ENCODE measurements around the gene KMT5C. TPM values are rescaled to one million over a fixed set of nuclear protein-coding genes. Genes with fewer than 3 reads are reported as not detected.

KMT5C gene
- total and polyA plus RNA-seq, 8 donors = 4.3 to 27.4 (median 8.9) TPM

DNA sequence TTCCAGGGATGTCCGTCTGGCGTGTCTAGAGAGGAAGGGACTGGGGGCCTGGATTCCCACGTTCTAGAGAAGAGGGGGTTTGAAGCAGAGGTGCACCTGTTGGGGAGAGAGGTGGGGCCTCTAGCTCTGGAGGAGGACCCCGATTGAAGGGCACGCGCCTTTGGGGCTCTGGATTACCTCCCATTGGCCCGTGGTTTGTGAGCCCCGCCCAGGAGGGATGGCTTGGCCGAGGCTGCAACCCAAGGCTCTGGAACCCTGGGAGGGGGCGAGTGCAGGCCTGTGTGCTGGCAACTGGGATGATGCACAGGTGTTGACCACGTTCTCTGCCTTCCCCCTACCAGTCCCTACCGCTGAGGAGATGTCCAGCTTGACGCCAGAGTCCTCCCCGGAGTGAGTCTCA is 34.7 kb upstream of the KMT5C start:
- ATAC-seq = no peak
- Histone ChIP-seq H3K27me3 (no peaks in the 10 kb centered on the region), H3K4me3 (no peak overlapping the region), H3K9me3 (no peaks in the 10 kb centered on the region), H3K27ac (no peak overlapping the region), H3K36me3 (no peaks in the 10 kb centered on the region), H3K4me1 (no peaks in the 10 kb centered on the region)
- no peak for FAIRE-seq
- intact Hi-C loops (cut with DNase I) = loop anchor here in 1 of 3 donors (10.0 kb wide), 1 partner anchor 70 kb away; the partner anchor contains the start of genes IL11 and TMEM190
- 65 to 77% methylated on average over 14 of the region's 14 CpGs for WGBS, 2 donors
- DNase-seq = no peak
- TF ChIP-seq, protein P1, sequence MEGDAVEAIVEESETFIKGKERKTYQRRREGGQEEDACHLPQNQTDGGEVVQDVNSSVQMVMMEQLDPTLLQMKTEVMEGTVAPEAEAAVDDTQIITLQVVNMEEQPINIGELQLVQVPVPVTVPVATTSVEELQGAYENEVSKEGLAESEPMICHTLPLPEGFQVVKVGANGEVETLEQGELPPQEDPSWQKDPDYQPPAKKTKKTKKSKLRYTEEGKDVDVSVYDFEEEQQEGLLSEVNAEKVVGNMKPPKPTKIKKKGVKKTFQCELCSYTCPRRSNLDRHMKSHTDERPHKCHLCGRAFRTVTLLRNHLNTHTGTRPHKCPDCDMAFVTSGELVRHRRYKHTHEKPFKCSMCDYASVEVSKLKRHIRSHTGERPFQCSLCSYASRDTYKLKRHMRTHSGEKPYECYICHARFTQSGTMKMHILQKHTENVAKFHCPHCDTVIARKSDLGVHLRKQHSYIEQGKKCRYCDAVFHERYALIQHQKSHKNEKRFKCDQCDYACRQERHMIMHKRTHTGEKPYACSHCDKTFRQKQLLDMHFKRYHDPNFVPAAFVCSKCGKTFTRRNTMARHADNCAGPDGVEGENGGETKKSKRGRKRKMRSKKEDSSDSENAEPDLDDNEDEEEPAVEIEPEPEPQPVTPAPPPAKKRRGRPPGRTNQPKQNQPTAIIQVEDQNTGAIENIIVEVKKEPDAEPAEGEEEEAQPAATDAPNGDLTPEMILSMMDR (IDR thresholded peaks at IDR 0.05) = no peak

DNA sequence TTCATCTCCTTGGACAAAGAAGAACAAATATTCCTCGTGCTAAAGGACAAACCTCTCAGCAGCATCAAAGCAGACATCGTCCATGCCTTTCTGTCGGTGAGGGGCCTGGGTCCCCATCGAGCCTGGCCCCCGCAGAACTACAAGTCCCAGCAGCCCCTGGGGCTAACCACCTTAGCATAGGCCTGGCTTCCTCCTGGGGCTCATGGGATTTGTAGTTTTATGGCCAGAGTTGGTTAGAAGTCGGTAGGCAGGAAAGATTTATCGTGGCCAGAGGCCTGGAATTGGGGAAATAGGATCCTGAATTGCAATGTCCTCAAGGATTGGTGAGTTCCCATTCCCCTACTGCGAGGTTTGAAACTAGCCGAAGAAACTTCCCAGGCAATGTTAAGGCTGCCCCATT is 34.2 kb upstream of the KMT5C start:
- Histone ChIP-seq H3K27ac (no peak overlapping the region), H3K4me1 (no peaks in the 10 kb centered on the region), H3K9me3 (no peaks in the 10 kb centered on the region), H3K4me3 (no peak overlapping the region), H3K36me3 (no peaks in the 10 kb centered on the region), H3K27me3 (no peaks in the 10 kb centered on the region)
- intact Hi-C loops (cut with DNase I) = loop anchor here in 1 of 3 donors (10.0 kb wide), 1 partner anchor 69 kb away; the partner anchor contains the start of genes IL11 and TMEM190
- FAIRE-seq = no peak
- WGBS, 2 donors = 71 to 81% methylated on average over 9 of the region's 9 CpGs
- peak; percentile 44 to 71 (median 58) for ATAC-seq
- no peak for DNase-seq
- TF ChIP-seq, protein P1 (IDR thresholded peaks at IDR 0.05) = no peak

DNA sequence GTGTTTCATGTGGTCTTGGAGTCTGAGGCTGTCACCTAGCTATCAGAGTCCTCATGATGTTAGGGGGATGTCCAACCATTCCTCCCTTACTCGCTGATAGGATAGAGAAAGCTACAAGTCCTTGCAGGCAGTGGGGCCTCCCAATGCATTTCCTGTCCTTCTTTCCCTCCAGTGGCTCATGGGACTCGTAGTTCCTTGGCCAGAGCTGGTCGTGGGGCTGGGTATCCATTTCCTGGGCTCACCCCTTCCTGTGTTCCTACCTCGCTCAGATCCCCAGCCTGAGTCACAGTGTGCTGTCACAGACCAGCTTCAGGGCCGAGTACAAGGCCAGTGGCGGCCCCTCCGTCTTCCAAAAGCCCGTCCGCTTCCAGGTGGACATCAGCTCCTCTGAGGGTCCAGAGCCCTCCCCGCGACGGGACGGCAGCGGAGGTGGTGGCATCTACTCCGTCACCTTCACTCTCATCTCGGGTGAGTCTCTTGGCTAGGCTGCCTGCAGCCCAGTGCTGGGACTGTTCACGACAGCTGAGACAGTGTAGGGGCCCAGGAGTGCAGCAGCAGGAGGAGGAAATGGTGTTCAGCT is 33.6 kb upstream of the KMT5C start:
- Histone ChIP-seq H3K27ac (no peak overlapping the region), H3K27me3 (no peaks in the 10 kb centered on the region), H3K36me3 (no peaks in the 10 kb centered on the region), H3K4me1 (no peaks in the 10 kb centered on the region), H3K9me3 (no peaks in the 10 kb centered on the region), H3K4me3 (no peak overlapping the region)
- intact Hi-C loops (cut with DNase I) = loop anchor here in 1 of 3 donors (10.0 kb wide), 1 partner anchor 69 kb away; the partner anchor contains the start of genes IL11 and TMEM190
- TF ChIP-seq, protein P1 (IDR thresholded peaks at IDR 0.05) = no peak
- no peak for ATAC-seq
- WGBS, 2 donors = 75 to 84% methylated on average over 17 of the region's 17 CpGs
- no peak for DNase-seq
- FAIRE-seq = no peak

DNA sequence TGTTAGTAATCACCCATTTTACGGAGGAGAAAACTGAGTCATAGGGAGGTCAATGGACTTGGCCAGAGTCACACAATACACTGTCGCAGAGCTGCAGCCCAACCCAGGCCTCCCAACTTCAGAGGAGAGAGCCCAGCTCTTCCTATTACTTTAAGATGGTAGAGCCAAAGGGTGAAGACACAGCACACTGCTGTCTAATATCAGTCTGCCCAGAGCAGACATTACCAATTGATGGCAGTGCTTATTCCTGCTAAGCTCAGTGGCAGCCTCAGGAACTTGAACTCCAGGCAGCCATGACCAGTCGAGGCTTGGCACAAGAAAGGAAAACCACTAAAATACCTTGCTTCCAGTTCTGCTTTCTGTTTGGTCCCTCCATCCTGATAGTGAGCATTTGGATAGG is 33.0 kb upstream of the KMT5C start:
- ATAC-seq (no peak), FAIRE-seq (no peak), DNase-seq (no peak)
- intact Hi-C loops (cut with DNase I) = loop anchor here in 1 of 3 donors (10.0 kb wide), 1 partner anchor 68 kb away; the partner anchor contains the start of genes IL11 and TMEM190
- H3K4me1 ChIP-seq = no peaks in the 10 kb centered on the region
- no peak overlapping the region for H3K4me3 ChIP-seq
- no peak overlapping the region for H3K27ac ChIP-seq
- H3K27me3 ChIP-seq = no peaks in the 10 kb centered on the region
- H3K9me3 ChIP-seq = no peaks in the 10 kb centered on the region
- 63 to 76% methylated on average over 3 of the region's 3 CpGs for WGBS, 2 donors
- H3K36me3 ChIP-seq = no peaks in the 10 kb centered on the region
- TF ChIP-seq, protein P1 (IDR thresholded peaks at IDR 0.05) = no peak

DNA sequence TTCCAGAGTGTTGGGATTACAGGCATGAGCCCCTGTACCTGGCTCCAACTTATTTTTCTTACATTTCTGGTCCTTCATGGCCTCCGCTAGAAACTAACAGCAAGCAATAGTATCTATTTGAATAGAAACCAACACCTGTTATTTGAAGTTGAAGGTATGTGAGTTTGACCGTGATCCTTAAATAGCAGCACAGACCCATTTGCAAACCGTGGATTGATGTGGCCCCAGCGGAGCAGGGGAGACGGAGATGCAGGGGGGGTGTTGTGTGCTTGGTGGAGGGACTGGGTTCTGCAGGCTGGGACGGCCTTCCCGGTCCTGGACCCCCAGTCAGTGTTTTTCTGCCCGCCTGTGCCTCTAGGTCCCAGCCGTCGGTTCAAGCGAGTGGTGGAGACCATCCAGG is 31.4 kb upstream of the KMT5C start:
- H3K4me3 ChIP-seq = no peak overlapping the region
- H3K36me3 ChIP-seq = no peaks in the 10 kb centered on the region
- H3K27ac ChIP-seq = no peak overlapping the region
- H3K4me1 ChIP-seq = no peaks in the 10 kb centered on the region
- 70 to 85% methylated on average over 9 to 11 of the region's 11 CpGs for WGBS, 2 donors
- TF ChIP-seq, protein P1 (IDR thresholded peaks at IDR 0.05) = no peak
- intact Hi-C loops (cut with DNase I) = loop anchor here in 1 of 3 donors (10.0 kb wide), 1 partner anchor 67 kb away; the partner anchor contains the start of genes IL11 and TMEM190
- no peak for ATAC-seq
- no peaks in the 10 kb centered on the region for H3K27me3 ChIP-seq
- H3K9me3 ChIP-seq = no peaks in the 10 kb centered on the region
- FAIRE-seq = no peak
- no peak for DNase-seq
